T follicular helper cell (primary cell): ENCODE measurements around the gene STK10.

Source experiments
- DNase-seq: peaks from one replicate; pipeline ENCODE4 v3.0.0-alpha.2; 2020; ENCODE audit warnings: low read depth

Gene STK10

DNA sequence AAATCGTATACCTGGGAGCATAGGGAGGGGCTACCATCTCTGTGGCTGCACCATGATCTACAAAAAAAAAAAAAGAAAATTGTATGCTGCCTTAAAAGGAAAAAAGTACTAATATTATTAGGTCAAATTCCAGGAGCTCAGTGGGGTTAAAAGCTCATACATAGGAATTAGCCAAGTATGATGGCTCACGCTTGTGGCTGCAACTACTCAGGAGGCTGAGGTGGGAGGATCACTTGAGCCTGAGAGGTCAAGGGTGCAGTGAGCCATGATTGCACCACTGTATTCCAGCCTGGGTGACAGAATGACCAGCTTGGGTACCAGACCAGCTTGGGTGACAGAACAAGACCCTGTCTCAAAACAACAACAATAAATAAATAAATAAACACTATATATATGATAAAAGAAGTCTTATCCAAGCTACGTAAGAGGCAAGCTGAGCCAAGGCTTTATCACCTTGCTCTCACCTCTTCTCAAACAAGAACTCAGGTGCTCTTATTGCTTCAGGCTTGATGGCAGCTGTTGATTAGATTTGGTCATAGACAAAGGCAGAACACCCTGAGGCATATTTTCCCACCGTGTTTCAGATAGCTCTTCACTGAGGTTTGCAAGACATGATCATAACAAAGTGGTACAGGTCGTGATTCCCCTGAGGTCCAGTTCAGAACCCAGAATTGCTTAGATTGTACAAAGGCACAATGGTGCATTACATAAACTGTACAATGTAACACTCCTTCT is 178.3 kb downstream of the STK10 start:
- DNase-seq, result no peak

DNA sequence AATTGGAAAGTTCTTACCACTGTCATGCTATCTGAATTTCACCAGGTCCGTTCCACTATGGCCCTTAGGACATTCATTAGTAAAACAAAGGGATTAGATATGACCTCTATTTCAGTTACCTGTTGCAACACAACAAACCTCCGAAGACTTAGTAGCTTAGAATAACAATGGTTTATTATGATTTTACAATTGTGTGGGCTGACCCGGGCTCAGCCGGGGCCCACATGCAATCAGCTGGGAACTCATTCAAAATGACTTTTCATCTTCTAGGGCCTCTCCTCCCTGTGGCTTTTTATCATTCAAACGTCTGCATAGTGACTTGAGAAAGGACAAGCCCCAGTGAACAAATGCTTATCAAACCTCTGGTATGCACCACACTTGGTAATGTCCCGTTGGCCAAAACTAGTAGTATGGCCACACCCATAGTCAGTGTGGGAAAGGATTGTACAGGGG is 179.3 kb downstream of the STK10 start:
- DNase-seq, result no peak

DNA sequence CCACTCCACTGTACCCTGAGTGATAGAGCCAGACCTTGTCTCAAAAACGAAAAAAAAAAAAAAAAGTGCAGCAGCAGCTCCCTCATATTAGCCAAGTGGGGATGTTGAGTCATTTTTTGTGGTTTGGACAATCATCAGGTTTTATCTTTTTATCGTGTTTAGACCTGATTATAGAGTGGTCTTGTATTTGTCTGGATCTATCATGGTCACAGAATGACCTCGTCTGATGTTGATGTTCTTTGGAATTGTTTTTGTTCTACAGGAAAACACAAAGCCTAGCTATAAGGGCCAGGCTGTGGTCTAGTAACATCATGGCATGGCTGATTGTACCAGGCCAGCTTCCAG is 179.9 kb downstream of the STK10 start:
- DNase-seq, result no peak

DNA sequence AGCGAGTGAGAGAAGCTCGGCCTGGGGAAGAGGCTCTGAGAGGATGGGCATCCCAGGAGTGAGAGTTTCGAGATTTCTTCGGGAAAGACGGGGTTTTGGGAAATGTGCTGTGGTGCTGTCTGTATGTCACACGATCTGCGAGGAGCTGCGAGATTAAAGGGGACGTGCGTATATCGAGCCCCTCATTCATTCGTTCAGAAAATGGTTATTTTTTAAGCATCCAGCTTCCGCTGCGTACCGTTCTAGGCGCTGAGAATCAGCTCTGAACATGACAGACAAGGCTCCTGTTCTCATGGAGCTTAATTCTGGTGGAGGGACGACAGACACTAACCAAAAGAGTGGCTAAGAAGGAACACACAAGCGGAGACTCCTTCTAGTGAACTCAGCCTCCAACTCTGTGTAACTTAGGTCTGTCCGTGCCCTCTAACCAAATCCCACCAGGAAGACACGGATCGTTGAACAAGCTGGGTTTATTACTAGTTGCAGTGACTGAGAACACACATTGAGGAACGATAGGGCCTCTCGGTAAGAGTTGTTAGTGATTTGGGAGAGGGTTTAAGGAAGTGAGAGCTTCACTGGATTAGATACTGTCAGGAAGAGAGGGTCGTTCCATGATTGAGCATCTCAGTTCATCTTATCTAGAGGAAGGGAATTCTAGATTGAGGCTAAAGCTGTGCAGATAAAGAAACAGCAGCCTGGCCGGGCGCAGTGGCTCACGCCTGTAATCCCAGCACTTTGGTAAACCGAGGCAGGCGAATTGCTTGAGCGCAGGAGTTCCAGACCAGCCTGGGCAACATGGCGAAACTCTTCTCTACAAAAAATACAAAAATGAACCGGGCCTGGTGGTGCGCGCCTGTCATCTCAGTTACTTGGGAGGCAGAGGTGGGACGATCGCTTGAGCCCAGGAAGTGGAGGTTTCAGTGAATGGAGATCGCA is 180.6 kb downstream of the STK10 start:
- DNase-seq, result no peak

DNA sequence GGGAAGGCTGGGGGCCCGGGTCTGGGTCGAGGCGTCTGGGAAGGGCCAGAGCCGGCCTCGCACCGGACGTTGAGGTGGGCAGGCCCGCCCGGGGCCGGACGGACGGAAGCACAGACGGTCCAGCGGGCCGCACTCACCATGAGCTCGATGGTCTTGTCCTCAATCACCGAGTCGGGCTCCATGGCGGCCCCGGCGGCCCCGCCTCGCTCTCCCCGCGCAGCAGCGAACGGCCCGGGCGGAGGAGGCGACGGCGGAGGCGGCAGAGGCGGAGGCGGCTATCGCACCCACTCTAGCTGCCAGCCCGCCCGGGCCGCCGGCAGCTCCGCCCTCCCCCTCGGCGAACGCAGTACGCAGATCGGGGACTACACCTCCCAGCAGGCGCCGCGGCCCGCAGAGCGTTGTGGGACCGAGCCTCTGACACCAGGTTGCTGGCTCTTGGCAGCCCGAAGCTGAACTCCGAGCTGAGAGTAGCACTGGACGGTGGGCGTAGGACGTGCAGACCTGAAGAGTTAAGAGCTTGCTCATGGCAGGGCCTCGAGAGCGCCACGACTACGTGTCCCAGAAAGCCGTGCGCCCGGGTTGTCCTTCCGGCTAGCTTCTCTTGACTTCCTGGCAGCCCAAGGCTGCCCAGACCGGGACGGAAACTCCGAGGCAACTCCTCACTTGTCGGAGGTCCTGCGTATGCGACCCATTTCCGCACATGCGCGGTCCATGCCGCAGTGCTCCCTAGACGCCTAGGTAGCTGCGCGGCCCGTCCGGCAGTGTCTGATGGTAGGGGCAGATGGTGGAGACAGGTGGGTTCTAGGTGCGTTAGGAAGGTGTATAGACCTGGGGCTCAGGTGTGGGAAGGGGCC is 181.5 kb downstream of the STK10 start, which contains the start of gene FBXW11:
Gene FBXW11 (minus strand): TSS at position 318 of the 854 bp plus-strand sequence. CDS start 136 bp downstream, at position 182.
- peak; percentile 90 for DNase-seq

DNA sequence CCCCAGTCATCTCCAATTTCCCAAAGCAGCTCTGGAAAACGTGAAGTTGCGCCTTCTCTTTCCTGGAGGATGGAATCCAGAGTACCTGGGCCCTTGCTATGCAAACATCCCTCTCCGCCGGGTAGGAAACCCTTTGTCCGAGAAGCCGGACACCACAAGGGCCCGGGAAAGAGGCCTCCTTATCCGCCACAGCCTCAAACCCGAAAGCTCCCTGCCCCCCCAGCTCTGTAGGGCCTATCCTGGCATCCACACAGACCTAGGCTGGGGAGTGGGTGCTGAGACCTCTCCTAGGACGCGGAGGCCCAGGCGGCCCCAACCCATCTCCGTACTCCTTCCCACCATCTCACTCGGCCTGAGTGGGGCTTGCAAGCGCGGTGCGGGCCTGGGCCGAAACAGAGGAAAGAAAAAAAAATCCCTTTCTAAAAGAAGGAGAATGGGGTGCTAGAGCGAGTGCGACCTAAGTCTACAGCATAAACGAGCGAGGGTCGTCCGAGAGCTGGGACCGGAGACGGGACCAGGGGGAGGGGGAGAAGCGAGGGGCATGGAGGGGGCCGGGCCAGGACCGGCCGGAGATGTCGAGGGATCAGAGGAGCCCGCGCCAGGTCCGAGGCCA is 182.2 kb downstream of the STK10 start:
- no peak for DNase-seq

DNA sequence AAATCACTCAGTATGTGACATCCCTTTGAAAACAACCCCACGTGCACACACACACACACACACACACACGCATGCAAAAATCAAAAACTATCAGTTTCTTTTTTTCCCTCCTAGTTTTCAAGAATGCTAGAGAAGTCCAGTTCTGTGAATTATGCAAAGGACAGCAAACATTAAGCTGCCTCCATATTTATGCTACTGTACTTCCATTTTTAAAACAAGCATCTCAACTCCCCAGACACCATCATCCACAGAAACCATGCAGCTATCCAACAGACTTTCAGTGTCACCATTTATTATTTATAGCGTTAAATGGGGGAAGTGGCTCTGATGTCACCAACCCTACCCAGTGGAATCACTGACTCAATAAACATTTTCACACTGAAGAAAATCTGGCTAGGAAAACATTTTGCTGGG is 183.2 kb downstream of the STK10 start:
- no peak for DNase-seq

DNA sequence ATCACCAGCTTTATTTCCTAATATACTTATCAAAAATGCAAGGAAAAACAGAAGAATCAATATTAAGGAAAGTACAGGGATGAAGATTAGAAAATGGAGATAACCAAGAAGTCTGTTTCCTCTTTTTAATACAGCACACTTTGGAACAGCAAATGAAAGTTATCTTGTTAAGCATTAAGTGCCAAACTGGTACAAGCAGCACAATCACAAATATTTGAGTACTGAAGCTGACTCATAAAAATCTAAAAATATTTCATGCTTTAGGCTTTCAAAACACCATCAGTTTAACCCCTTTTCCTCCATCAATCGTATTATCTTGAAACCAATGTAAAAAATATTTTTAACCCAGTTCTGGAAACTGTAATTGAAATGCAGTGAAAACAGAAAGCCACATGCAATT is 184.3 kb downstream of the STK10 start:
- DNase-seq, result no peak

DNA sequence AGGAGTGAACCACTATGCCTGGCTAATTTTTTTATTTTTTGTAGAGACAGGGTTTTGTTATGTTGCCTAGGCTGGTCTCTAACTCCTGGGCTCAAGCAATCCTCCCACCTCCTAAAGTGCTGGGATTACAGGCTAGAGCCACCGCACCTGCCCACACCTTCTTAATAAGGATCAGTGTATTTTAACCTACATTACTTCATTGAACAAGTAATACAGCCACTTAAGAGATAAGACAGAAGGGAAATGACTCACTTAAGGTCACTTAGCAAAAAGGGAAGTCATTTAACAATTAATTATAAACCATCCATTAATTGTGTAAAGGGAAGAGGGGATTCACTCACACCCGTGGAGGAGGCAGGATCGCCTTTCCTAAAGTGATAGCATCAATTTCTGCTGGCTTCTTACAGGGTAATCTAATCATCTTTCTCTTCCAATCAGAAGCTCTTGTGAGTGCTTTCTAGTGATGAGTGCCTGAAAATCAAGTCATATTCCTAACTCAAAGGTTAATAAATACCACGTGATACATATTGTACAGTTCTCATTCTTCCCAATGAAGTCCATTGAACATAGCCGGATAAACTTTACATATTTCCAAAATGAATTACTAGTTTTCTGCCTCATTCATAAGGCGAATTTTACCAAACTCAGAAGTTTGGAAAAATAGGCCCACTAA is 185.0 kb downstream of the STK10 start:
- no peak for DNase-seq

DNA sequence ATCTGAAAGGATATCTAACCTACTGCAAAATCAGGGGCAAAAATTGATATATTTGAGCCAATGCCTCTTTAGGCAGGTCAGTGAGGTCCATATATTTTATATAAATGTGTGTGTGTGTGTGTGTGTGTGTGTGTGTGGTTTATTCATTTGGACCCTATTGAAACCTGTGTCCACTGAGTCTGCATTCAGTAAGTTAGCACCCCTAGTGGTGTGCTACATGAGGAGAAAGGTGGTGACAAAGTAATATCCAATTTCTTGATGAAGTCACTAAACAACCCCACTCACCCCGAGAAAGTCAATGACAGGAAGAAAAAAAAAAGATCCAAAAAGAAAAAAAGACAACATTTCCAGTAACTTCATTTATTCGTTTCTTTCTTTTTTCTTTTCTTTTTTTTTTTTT is 185.7 kb downstream of the STK10 start:
- no peak for DNase-seq

DNA sequence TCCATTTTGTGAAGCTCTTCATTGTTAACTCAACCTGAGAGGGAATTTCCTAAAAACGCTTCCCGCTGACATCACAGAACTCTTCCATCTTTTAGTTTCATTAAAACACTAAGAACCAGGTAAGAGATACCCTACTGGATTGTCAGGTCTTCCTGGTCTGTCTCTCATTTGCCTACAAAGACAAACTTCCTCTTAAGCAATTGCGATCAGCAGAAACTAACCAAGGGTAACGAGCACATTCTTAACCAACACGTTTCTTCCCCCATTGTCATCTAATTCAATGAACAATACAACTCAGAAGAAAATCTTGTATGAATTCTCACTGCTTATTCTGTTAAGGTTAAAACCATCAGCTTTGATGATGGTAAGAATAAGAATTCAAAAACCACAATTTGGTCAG is 188.1 kb downstream of the STK10 start:
- no peak for DNase-seq

DNA sequence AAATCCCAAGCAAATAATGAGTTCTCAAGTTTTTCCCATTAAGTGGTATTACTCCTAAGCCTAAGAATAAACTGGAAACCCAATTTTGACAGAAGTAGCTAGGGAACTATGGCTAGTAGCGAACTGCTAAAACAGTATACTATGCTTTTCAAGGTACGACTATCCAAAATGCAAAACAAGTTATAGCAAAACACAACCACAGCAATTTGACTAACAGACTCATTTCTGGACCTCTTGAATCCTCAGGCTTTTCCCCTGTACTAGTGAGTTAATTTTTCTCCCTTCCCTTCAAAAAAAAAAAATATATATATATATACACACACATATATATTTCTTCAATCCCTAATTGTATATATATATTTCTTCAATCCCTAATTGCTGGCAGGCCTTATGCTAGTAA is 188.9 kb downstream of the STK10 start:
- DNase-seq, result no peak

DNA sequence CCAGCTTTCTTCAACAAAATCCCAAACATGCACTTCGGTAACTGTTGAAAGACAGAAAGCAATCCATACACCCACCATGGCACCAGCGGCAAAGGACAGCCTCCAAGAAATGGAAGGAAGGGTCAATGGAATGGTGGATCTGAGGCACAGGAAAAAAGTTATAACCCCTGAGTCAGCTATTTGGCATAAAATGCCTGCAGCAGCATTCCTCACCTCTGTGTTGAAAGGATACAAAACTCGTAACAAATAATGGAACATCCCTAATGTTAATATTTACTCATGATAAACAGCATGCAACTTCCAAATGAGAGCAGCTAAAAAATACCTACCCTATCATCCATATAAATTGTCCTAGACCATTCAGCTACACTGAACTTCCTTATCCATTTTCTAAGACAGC is 191.0 kb downstream of the STK10 start:
- DNase-seq, result no peak

DNA sequence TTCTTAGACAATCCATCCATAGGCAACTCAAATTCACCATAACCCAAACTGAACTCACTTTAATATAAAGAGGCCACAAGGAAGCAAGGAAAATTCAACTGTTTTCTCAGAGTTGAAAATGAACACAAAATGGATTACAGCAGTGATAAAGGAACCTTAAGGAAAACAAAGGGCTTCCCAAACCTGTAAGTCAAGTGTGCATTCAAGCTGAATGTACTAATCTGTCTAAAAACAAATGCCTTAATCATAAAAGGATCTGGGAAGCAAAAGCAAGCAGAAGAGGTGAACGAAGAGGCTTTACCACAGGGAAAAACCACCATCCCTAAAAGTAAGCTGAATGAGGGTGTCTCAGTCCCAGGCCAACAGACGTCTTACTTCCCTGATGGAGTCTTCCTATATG is 195.2 kb downstream of the STK10 start:
- no peak for DNase-seq

DNA sequence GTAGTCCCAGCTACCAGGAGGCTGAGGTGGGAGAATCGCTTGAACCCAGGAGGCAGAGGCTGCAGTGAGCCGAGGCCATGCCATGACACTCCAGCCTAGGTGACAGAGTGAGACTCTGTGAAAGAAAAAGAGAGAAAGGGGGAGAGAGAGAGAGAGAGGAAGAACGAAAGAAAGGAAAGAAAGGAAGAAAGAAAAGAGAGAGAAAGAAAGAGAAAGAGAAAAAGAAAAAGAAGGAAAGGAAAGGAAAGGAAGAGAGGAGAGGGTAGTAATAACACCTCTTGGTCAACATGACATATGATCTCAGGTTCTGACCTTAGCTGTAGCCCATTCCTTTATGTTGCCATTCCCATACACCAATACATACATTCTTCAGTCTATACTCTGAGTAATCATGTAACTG is 195.7 kb downstream of the STK10 start:
- DNase-seq, result no peak
